GM12872 (cell line): Measurements from ENCODE around the gene TP73.
A peak's percentile ranks its signal among the peaks of the same experiment; 100 is the strongest.

ENCODE experiments used
- TF ChIP-seq, protein P1 (sequence below): IDR thresholded peaks from 3 replicates; pipeline ENCODE4 v1.5.1; 2011; ENCODE audit warnings: low read depth, mild to moderate bottlenecking, low read length, moderate library complexity; ENCODE audit not compliant: insufficient read depth

The TP73 gene

DNA sequence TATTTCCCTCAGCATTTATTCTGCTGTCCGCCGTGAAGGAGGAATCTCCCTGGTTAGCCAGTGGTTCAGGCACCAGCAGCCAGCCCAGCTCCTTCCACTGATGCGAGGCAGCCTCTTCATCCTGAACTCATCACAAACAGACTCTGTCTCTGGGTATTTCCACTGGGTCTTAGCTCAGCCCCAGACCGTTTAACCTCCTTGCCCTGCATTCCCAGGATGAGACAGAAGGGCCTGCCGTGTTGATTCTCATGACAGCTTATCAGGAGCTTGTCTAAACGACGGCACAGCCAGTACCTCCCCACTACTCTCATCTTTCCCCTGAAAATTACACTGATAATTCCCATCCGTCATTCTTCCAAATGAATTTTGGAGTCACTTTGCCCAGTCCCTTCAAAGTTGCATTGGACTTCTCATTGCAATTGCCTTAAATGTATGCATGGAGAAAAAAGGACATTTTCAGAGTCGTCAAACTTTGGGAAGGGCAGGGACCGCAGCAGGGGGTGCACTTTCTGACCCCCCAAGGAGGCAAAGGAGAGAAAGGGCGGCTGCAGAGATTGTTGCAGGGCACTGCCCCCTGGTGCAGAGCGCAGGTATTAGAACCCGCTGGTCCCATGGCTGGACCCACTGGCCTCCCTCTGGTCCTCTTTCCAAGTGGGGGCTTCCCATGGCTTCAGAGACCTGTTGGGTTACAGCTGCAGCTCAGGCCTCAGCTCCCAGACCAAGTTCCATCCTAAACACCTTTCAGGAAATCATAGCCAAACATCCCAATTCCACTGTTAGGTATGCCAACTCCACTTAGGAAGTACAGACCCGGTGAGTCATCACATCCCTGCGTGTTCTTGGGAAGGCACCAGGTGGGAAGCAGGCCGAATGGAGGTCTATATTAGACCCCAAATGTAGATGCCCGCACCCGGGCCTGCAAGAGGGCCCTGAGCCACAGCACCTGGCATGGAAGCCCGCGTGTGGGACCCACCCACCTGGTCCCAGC, 37.3 kb upstream of the TP73 start:
- TF ChIP-seq, protein P1, sequence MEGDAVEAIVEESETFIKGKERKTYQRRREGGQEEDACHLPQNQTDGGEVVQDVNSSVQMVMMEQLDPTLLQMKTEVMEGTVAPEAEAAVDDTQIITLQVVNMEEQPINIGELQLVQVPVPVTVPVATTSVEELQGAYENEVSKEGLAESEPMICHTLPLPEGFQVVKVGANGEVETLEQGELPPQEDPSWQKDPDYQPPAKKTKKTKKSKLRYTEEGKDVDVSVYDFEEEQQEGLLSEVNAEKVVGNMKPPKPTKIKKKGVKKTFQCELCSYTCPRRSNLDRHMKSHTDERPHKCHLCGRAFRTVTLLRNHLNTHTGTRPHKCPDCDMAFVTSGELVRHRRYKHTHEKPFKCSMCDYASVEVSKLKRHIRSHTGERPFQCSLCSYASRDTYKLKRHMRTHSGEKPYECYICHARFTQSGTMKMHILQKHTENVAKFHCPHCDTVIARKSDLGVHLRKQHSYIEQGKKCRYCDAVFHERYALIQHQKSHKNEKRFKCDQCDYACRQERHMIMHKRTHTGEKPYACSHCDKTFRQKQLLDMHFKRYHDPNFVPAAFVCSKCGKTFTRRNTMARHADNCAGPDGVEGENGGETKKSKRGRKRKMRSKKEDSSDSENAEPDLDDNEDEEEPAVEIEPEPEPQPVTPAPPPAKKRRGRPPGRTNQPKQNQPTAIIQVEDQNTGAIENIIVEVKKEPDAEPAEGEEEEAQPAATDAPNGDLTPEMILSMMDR, result peak; percentile 70

GRCh38 chr1:3616861-3617260, 35.5 kb upstream of the TP73 start:
- TF ChIP-seq, protein P1, result no peak

DNA sequence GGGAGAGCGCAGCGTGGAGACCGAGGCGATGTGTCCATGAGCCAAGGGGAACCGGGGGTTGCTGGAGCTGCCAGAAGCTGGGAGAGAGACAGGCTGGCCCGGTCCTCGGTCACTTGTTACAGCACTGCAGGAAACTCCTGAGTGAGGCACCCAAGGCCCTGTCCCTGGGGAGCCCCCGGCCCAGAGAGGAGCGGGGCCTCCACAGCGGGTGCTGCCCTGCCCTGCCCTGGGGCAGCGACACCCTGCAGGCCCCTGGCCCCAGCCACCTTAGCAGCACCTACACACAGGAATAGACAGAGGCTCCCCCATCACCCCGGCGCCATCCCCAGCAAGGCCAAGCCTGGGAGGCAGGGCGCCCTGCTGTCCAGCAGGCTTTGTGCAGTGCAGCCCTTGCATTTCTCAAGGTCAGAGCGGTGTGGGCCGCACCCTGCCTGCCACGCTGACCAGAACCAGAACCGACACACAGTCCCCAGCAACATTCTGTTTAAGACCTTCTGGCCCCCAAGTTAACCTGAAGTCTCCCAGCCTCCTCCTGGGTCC, 34.4 kb upstream of the TP73 start:
- TF ChIP-seq, protein P1, result no peak

DNA sequence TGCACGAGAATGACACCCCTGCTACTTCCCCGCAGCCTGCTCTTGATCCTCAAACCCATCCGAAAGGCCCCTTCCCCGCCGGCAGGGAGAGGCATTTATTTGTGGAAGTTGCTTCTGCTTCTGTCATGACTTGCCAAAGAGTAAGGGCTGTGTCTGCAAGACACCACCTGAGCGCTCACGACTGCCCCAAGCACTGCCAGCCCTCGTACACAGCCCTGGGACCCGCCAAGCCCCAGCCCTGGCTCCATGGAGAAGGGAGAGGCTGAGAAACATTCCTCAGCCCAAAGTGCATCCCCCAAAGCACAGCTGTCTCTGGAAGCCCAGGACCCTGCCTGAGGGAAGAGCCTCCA, 33.8 kb upstream of the TP73 start:
- TF ChIP-seq, protein P1, result no peak

DNA sequence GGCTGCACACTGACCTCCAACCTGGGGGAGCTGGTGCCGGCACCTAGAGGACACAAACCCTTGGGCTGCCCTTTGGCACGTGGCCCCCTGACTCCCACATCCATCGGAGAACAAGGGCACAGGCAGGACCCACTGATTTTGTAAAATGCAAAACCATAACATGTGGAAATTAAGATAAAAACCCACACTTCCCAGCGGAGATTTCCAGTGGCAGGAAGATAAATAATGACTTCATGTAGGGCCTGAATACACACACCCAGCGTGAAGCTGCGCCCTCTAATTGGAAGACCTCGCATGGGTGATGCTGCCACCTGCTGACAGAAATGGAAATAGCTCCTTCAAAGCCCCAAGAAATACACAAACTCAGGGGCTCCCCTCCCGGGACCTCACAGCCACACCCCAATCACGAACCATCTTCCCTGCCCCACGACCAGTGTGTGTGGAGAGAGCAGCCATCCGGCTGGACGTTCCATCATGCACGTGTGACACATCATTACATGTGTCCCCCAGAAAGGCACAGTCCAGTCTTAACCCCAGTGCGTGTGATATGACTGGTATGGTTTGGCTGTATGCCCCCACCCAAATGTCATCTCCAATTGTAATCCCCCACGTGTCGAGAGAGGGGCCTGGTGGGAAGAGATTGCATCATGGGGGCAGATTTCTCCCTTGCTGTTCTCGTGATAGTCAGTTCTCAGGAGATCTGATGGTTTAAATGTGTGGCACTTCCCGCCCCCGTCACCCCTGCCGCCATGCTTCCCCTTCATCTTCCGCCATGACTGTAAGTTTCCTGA, 33.2 kb upstream of the TP73 start:
- TF ChIP-seq, protein P1, result peak; percentile 85

- TF ChIP-seq, protein P1, result no peak
Observed at GRCh38 chr1:3620708-3621107, 31.6 kb upstream of the TP73 start.

- TF ChIP-seq, protein P1, result peak; percentile 62
Observed at GRCh38 chr1:3621151-3621671, 31.1 kb upstream of the TP73 start.
